Measurements from ENCODE around the gene CCDC92.

Gene CCDC92

DNA sequence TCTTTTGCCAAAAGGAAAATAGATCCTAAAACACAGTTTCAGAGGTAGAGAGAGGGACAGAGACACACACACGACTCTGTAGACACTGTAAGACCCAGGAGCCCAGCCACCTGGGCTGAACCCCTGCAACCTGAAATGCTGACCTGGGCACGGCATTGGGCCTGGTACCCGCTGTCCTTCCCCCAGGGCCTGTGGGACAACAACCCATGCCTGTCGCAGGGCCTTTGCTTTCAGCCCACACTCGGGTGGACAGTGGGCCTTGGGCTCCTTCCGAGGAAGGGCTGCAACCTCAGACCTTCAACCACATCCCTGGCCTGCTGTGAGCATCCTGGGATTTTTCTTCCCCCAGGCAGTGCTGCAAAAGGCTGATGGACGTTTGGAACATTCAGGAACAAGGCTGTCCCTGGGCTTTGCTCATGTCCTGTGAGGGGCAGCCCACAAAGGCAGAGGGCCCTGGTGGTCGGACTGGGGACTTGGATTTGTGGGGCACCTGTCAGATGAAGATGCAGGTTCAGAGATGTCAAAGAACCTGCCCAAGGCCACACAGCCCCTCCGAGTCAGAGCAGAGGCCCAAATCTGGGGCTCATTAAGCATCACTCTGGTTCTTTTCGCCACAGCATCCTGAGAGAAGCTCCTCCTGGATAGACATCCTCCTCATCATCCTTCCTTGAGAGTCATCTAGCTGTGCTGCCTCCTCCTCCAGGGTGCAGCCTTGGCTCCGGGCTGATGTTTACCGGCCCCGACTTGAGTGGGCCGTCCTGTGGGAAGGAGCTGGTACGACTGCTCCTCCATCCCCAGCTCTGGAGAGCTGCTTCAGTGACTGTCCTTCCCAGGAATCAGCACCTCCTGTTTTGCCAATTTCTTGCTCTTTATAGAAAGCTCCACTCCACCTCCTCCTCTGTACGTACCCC is 32.7 kb downstream of the CCDC92 start:
- Histone ChIP-seq H3K27me3 (replicated peaks; ENCODE audit: control insufficient read depth, insufficient read depth, low read length) (no peaks in the 10 kb centered on the region), H3K4me3 (ENCODE audit: low read length) (no peak overlapping the region), H3K36me3 (ENCODE audit: control insufficient read depth, insufficient read depth, low read length, severe bottlenecking) (peaks cover 60% of the 10 kb centered on the region), H3K4me1 (ENCODE audit: control insufficient read depth, insufficient read depth, low read length) (peaks cover 9% of the 10 kb centered on the region), H3K9ac (ENCODE audit: low read length) (no peak overlapping the region), H3K9me3 (ENCODE audit: control insufficient read depth, low read length) (peaks cover 14% of the 10 kb centered on the region)
- no peak for DNase-seq (ENCODE audit: low read depth)

DNA sequence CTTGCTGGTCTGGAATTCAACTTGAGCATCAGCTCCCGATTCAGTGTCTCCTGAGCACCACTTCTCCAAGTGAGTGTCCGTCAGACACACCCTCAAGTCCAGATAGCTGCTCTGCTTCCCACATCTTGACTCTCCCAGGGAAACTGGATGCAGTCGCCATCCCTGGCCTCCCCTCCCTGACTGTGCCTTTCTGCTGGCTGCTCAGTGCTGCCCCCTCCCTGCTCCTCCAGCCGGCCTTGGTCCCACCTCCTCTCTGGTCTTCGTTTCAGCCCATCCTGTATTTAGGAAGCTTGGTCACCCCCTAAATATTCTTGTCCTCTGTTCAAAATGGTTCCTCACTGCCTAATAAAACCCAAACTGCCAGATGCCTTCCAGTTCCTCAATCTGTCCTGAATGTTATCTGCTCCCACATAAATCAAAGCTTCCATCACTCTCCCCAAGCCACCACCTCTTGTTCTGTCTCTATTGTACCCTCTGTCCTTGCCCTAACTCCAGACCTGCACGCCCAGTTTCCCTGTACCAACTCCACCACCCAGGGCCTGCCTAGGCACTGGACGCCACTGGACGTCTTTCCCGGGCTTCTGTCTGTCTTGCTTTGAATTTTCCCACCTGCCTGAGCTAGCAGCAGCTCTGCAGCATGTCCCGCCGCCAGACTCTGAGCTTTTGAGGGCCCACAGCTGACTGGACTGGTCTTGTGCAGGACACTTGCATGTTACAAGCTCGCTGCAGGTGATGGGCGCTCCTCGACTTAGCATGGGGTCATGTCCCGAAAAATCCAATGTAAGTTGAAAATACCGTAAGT is 33.8 kb downstream of the CCDC92 start:
- no peaks in the 10 kb centered on the region for H3K27me3 ChIP-seq (replicated peaks; ENCODE audit: control insufficient read depth, insufficient read depth, low read length)
- H3K4me1 ChIP-seq (ENCODE audit: control insufficient read depth, insufficient read depth, low read length) = peaks cover 9% of the 10 kb centered on the region
- peaks cover 14% of the 10 kb centered on the region for H3K9me3 ChIP-seq (ENCODE audit: control insufficient read depth, low read length)
- no peak overlapping the region for H3K9ac ChIP-seq (ENCODE audit: low read length)
- H3K4me3 ChIP-seq (ENCODE audit: low read length) = no peak overlapping the region
- peaks cover 59% of the 10 kb centered on the region for H3K36me3 ChIP-seq (ENCODE audit: control insufficient read depth, insufficient read depth, low read length, severe bottlenecking)
- no peak for DNase-seq (ENCODE audit: low read depth)

DNA sequence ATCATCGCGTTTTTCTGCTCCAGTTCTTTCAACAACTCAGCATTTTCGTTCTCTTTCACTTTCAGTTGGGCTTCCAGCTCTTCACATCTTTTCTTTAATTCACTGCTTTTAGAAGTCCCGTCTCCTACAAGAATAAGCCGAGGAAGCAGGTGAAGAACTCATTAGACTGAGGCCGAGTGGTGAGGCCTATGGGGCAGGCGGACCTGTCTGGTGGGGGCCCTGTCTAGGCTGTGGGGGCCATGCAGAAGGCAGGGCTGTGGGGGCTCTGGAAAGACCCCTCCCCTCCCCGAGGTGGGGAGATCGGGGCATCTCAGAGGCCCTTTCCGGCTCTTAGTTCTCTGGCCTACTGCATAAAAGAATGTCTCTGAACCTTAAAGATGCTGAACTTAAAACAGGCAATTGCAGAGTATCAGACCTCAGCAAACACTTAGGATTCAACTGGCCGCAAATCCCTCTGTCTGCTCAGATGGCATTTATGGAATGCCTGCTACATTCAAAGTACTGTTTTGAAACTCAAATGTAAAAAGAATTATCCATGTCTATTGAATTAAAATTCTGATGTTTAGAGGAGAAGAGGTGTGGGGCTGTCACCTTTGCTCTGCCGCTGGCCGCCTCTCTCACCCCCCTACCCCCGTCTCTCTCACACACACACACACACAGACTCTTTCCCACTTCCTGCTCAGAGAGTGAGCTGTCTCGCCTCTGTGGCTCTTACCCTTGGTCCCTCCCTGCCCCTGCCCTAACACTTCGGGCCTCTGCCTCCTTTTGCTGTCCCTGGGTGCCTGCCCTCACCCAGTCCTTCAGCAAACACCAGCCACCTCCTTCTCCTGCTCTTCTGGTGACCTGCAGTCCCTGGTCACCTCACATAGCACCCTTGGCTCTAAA is 34.7 kb downstream of the CCDC92 start:
- Histone ChIP-seq H3K4me1 (ENCODE audit: control insufficient read depth, insufficient read depth, low read length) (peaks cover 8% of the 10 kb centered on the region), H3K27me3 (replicated peaks; ENCODE audit: control insufficient read depth, insufficient read depth, low read length) (no peaks in the 10 kb centered on the region), H3K9me3 (ENCODE audit: control insufficient read depth, low read length) (peaks cover 14% of the 10 kb centered on the region), H3K4me3 (ENCODE audit: low read length) (no peak overlapping the region), H3K9ac (ENCODE audit: low read length) (no peak overlapping the region), H3K36me3 (ENCODE audit: control insufficient read depth, insufficient read depth, low read length, severe bottlenecking) (peaks cover 57% of the 10 kb centered on the region)
- DNase-seq (ENCODE audit: low read depth) = peak; percentile 39

GRCh38 chr12:123936956-123937706 is 35.5 kb downstream of the CCDC92 start:
- no peak overlapping the region for H3K9ac ChIP-seq (ENCODE audit: low read length)
- peaks cover 52% of the 10 kb centered on the region for H3K36me3 ChIP-seq (ENCODE audit: control insufficient read depth, insufficient read depth, low read length, severe bottlenecking)
- DNase-seq (ENCODE audit: low read depth) = no peak
- peaks cover under 1% of the 10 kb centered on the region for H3K4me1 ChIP-seq (ENCODE audit: control insufficient read depth, insufficient read depth, low read length)
- H3K27me3 ChIP-seq (replicated peaks; ENCODE audit: control insufficient read depth, insufficient read depth, low read length) = no peaks in the 10 kb centered on the region
- no peak overlapping the region for H3K4me3 ChIP-seq (ENCODE audit: low read length)
- H3K9me3 ChIP-seq (ENCODE audit: control insufficient read depth, low read length) = peaks cover 10% of the 10 kb centered on the region

DNA sequence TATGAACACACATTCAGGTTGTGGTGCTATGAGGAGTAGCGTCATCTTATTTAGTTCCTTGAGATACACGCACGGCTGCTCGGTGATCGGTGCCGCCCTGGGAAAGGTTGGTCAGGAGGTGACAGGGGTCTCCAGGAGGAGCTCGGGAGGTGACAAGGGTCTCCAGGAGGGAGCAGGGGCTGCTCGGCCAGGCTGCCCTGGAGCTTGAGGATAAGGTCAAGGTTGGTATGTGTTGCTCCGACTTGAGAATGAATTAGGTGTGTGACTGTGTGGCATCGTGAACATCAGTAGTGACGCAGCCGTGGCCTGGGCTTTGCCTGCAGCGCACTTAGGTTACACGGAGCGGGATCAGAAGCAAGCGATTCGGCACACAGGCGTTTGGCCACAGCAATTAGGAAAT is 36.2 kb downstream of the CCDC92 start:
- no peaks in the 10 kb centered on the region for H3K27me3 ChIP-seq (replicated peaks; ENCODE audit: control insufficient read depth, insufficient read depth, low read length)
- peaks cover 3% of the 10 kb centered on the region for H3K9me3 ChIP-seq (ENCODE audit: control insufficient read depth, low read length)
- no peak overlapping the region for H3K9ac ChIP-seq (ENCODE audit: low read length)
- no peak overlapping the region for H3K4me3 ChIP-seq (ENCODE audit: low read length)
- H3K4me1 ChIP-seq (ENCODE audit: control insufficient read depth, insufficient read depth, low read length) = no peaks in the 10 kb centered on the region
- DNase-seq (ENCODE audit: low read depth) = no peak
- peaks cover 46% of the 10 kb centered on the region for H3K36me3 ChIP-seq (ENCODE audit: control insufficient read depth, insufficient read depth, low read length, severe bottlenecking)

GRCh38 chr12:123935956-123936355 is 36.7 kb downstream of the CCDC92 start:
- H3K27me3 ChIP-seq (replicated peaks; ENCODE audit: control insufficient read depth, insufficient read depth, low read length) = no peaks in the 10 kb centered on the region
- no peak for DNase-seq (ENCODE audit: low read depth)

GRCh38 chr12:123934829-123935228 is 37.8 kb downstream of the CCDC92 start:
- Histone ChIP-seq H3K4me3 (ENCODE audit: low read length) (no peak overlapping the region), H3K9me3 (ENCODE audit: control insufficient read depth, low read length) (no peaks in the 10 kb centered on the region), H3K9ac (ENCODE audit: low read length) (no peak overlapping the region), H3K27me3 (replicated peaks; ENCODE audit: control insufficient read depth, insufficient read depth, low read length) (no peaks in the 10 kb centered on the region), H3K4me1 (ENCODE audit: control insufficient read depth, insufficient read depth, low read length) (no peaks in the 10 kb centered on the region), H3K36me3 (ENCODE audit: control insufficient read depth, insufficient read depth, low read length, severe bottlenecking) (peaks cover 32% of the 10 kb centered on the region)
- no peak for DNase-seq (ENCODE audit: low read depth)

More at GRCh38 chr12:123935956-123936355, 36.7 kb downstream of the CCDC92 start:
- no peaks in the 10 kb centered on the region for H3K9me3 ChIP-seq (ENCODE audit: control insufficient read depth, low read length)
- H3K9ac ChIP-seq (ENCODE audit: low read length) = no peak overlapping the region
- H3K36me3 ChIP-seq (ENCODE audit: control insufficient read depth, insufficient read depth, low read length, severe bottlenecking) = peaks cover 40% of the 10 kb centered on the region
- no peaks in the 10 kb centered on the region for H3K4me1 ChIP-seq (ENCODE audit: control insufficient read depth, insufficient read depth, low read length)
- no peak overlapping the region for H3K4me3 ChIP-seq (ENCODE audit: low read length)

- no peaks in the 10 kb centered on the region for H3K4me1 ChIP-seq (ENCODE audit: control insufficient read depth, insufficient read depth, low read length)
- no peaks in the 10 kb centered on the region for H3K27me3 ChIP-seq (replicated peaks; ENCODE audit: control insufficient read depth, insufficient read depth, low read length)
- no peak for DNase-seq (ENCODE audit: low read depth)
- H3K4me3 ChIP-seq (ENCODE audit: low read length) = no peak overlapping the region
- no peaks in the 10 kb centered on the region for H3K9me3 ChIP-seq (ENCODE audit: control insufficient read depth, low read length)
- no peak overlapping the region for H3K9ac ChIP-seq (ENCODE audit: low read length)
- H3K36me3 ChIP-seq (ENCODE audit: control insufficient read depth, insufficient read depth, low read length, severe bottlenecking) = peaks cover 25% of the 10 kb centered on the region
Observed at GRCh38 chr12:123934016-123934620, 38.5 kb downstream of the CCDC92 start.

- Histone ChIP-seq H3K9me3 (ENCODE audit: control insufficient read depth, low read length) (no peaks in the 10 kb centered on the region), H3K4me3 (ENCODE audit: low read length) (no peak overlapping the region), H3K4me1 (ENCODE audit: control insufficient read depth, insufficient read depth, low read length) (no peaks in the 10 kb centered on the region), H3K36me3 (ENCODE audit: control insufficient read depth, insufficient read depth, low read length, severe bottlenecking) (peaks cover 25% of the 10 kb centered on the region), H3K9ac (ENCODE audit: low read length) (no peak overlapping the region), H3K27me3 (replicated peaks; ENCODE audit: control insufficient read depth, insufficient read depth, low read length) (no peaks in the 10 kb centered on the region)
- DNase-seq (ENCODE audit: low read depth) = no peak
Observed at GRCh38 chr12:123933214-123933613, 39.4 kb downstream of the CCDC92 start.

DNA sequence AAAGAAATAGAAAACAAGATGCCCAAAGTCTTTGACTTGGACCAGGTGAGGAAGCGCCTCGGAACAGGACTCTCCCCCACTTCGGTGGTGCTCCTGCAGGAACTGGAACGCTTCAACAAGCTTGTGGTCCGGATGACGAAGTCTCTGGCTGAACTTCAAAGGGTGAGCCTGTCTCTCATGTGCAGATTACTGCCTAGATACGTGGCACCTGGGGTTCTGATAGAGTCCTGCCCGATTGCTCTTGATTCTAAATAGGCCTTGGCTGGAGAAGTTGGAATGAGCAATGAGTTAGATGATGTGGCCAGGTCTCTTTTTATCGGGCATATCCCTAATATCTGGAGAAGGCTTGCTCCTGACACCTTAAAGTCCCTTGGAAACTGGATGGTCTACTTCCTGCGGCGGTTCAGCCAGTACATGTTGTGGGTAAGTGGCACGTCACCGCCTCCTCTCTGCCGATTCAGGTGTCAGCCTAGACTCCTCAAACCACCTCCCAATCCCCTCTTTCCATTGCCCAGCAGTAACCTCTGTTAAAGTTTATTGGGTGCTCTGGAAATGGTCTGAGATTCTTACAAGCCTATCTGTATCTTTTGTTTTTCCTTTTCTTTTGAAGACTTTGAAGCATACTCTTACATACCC is 40.8 kb downstream of the CCDC92 start:
- H3K27me3 ChIP-seq (replicated peaks; ENCODE audit: control insufficient read depth, insufficient read depth, low read length) = no peaks in the 10 kb centered on the region
- H3K9ac ChIP-seq (ENCODE audit: low read length) = no peak overlapping the region
- no peak overlapping the region for H3K4me3 ChIP-seq (ENCODE audit: low read length)
- H3K36me3 ChIP-seq (ENCODE audit: control insufficient read depth, insufficient read depth, low read length, severe bottlenecking) = peaks cover 17% of the 10 kb centered on the region
- H3K4me1 ChIP-seq (ENCODE audit: control insufficient read depth, insufficient read depth, low read length) = no peaks in the 10 kb centered on the region
- no peaks in the 10 kb centered on the region for H3K9me3 ChIP-seq (ENCODE audit: control insufficient read depth, low read length)
- no peak for DNase-seq (ENCODE audit: low read depth)
